NCI-H526 treated with DMSO at 0.1 percent for 48 hours (cell line): ENCODE results near the gene RHOA.
"Not testable (repeated sequence)": the region's sequence is repeated elsewhere in the genome, so short reads cannot be mapped to it uniquely, and the experiment has no call there.

ENCODE experiments used
- DNase-seq: peaks from one replicate; lab custom pipeline; 2025; lab: John Stamatoyannopoulos, UW

The RHOA gene

GRCh38 chr3:49411535-49411967 is 225 bp downstream of the RHOA start:
- DNase-seq, result no peak

GRCh38 chr3:49410846-49411534 is 786 bp downstream of the RHOA start:
- DNase-seq, result no peak

GRCh38 chr3:49410066-49410845 is 1.5 kb downstream of the RHOA start:
- DNase-seq, result no peak

- DNase-seq, result no peak
Observed at GRCh38 chr3:49406571-49407565, 4.9 kb downstream of the RHOA start.

GRCh38 chr3:49405570-49405969 is 6.2 kb downstream of the RHOA start:
- not testable (repeated sequence) for DNase-seq

- DNase-seq, result no peak
Observed at GRCh38 chr3:49403891-49404290, 7.9 kb downstream of the RHOA start.

GRCh38 chr3:49401766-49402165 is 10.0 kb downstream of the RHOA start:
- no peak for DNase-seq

GRCh38 chr3:49399461-49399860 is 12.3 kb downstream of the RHOA start:
- DNase-seq, result no peak

GRCh38 chr3:49397470-49397869 is 14.3 kb downstream of the RHOA start:
- peak; percentile 2 for DNase-seq

- not testable (repeated sequence) for DNase-seq
Observed at GRCh38 chr3:49391310-49391709, 20.5 kb downstream of the RHOA start.

GRCh38 chr3:49389297-49389696 is 22.5 kb downstream of the RHOA start:
- DNase-seq, result no peak

- DNase-seq, result no peak
Observed at GRCh38 chr3:49388289-49388820, 23.4 kb downstream of the RHOA start.

GRCh38 chr3:49387721-49388120 is 24.1 kb downstream of the RHOA start:
- DNase-seq, result no peak

GRCh38 chr3:49386056-49386756 is 25.6 kb downstream of the RHOA start:
- no peak for DNase-seq

GRCh38 chr3:49385617-49386016 is 26.2 kb downstream of the RHOA start:
- DNase-seq, result no peak

GRCh38 chr3:49383387-49383786 is 28.4 kb downstream of the RHOA start:
- no peak for DNase-seq

- DNase-seq, result no peak
Observed at GRCh38 chr3:49378249-49378895, 33.4 kb downstream of the RHOA start.

GRCh38 chr3:49377483-49377882 is 34.3 kb downstream of the RHOA start:
- no peak for DNase-seq

- no peak for DNase-seq
Observed at GRCh38 chr3:49371946-49372345, 39.8 kb downstream of the RHOA start.

- no peak for DNase-seq
Observed at GRCh38 chr3:49370585-49371290, 41.0 kb downstream of the RHOA start.
